Amniotic epithelial cell (primary cell): ENCODE measurements around the gene CDKAL1.
"Not testable (repeated sequence)": the region's sequence is repeated elsewhere in the genome, so short reads cannot be mapped to it uniquely, and the experiment has no call there.

ENCODE experiments used
- DNase-seq: peaks from one replicate; pipeline ENCODE4 v3.0.0-alpha.2; 2010; ENCODE audit warnings: low read depth

CDKAL1 gene

DNA sequence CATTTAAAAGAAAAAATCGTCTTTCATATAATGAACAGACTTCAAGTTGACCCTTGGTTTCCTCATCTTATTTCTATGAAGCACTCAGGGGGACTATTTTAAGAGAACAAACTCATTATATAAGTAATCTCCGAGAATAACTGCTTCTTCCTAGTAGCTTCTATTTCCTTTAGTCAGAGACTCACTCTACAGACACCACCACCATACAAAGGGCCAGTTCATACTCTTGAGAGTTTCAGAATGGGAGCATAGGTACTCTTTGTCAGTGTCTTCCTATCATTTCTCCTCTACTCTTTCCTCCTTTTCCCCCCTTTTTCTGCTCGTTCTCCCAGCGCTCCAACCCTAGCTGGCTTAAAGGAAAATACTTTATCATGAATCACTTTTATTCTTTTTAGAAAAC, 104.9 kb downstream of the CDKAL1 start:
- DNase-seq, result no peak

DNA sequence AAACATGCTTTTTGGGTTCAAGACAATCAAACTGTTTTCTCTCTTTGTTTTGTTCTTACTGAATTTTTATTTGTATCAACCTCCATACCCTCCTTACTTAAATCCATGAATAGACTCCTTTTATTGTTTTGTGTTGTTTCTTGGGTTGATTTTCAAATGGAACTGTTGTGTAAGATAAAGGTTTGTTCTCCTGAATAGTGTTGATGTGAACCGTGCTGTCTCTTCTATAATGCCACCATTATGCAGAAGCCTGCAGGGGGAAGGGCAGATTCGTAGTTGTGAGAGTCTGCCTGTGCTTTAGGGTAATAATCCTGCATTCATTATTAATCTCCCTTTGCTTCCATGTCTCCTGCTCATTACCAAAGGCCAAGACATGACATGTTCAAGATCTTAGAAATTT, 105.9 kb downstream of the CDKAL1 start:
- DNase-seq, result no peak

DNA sequence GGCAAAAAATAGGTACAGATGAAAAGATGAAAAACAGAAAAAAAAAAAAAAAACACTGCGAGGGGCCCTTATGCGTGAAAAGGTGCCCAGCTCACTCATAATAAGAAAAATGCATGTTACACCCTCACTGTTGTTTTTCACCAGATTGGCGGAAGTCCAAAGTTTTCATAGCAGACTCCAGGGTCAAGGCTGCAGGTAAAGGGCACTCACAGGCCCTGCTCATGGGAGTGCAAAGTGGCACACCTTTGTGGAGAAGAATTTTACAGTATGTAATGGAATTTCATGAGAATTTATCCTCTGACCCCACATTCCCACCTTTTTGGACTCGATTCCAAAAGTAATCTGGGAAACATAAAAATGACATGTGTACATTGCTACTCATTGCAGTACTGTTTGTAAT, 108.2 kb downstream of the CDKAL1 start:
- no peak for DNase-seq

DNA sequence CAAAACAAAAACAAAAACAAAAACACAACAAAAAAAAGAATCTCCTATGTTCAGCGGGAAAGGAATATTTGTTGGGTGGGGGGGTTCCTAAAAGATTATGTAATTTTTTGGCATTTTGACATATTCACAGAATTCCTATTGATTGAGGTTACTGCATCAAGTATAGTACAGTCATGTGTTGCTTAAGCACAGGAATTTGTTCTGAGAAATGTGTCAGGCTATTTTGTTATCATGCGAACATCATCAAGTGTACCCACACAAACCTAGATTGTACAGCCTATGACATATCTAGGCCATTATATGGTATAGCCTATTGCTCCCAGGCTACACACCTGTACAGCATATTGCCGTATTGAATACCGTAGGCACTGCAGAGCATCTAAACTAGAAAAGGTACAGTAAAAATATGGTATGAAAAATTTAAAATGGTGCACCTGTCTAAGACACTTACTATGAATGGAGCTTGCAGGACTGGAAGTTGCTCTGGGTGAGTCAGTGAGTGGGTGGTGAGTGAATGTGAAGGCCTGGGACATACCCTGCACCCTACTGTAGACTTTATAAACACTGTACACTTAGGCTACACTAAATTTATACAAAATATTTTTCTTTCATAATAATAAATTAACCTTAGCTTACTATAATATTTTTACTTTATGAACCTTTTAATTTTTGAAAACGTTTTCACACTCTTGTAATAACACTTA, 110.6 kb downstream of the CDKAL1 start:
- peak; percentile 78 for DNase-seq

DNA sequence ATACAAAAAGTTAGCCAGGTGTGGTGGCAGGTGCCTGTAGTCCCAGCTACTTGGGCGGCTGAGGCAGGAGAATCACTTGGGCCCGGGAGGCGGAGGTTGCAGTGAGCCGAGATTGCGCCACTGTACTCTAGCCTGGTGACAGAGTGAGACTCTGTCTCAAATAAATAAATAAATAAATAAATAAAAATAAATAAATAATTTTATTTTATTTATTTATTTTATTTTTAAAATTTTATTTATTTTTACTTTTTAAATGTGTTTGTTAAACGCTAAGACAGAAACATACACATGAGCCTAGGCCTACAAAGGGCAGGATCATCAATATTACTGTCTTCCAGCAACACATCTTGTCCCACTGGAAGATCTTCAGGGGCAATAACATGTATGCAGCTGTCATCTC, 111.3 kb downstream of the CDKAL1 start:
- DNase-seq, result not testable (repeated sequence)

DNA sequence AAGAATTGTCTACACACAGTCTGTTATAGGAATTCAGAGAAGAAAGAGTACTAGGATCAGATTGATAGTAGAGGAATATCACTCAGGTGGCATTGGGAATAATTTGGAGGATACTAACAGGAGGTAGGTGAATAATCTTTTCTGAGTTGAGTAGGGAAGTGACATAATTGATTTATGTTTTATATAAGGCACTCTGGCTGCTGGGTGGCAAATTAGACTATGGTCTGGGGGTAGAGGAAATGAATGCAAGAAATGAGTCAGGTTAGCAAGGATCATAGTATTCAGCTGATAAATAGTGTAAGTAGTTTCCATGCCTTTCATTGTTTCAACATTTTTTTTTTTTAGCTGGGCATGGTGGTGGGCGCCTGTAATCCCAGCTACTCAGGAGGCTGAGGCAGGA, 113.3 kb downstream of the CDKAL1 start:
- DNase-seq, result no peak

DNA sequence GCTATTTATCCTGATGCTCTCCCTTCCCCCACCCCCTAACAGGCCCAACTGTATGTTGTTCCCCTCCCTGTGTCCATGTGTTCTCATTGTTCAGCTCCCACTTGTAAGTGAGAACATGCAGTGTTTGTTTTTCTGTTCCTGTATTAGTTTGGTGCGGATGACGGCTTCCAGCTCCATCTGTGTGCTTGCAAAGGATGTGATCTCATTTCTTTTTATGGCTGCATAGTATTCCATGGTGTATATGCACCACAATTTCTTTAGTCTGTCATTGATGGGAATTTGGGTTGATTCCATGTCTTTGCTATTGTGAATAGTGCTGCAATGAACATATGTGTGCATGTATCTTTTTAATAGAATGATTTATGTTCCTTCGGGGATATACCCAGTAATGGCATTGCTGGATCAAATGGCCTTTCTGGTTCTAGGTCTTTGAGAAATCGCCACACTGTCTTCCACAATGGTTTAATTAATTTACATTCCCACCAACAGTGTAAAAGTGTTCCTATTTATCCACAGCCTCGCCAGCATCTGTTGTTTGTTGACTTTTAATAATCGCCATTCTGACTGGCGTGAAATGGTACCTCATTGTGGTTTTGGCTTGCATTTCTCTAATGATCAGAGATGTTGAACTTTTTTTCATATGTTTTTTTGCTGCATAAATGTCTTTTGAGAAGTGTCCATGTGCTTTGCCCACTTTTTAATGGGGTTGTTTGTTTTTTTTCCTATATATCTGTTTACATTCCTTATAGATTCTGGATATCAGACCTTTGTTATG, 115.6 kb downstream of the CDKAL1 start:
- DNase-seq, result not testable (repeated sequence)

DNA sequence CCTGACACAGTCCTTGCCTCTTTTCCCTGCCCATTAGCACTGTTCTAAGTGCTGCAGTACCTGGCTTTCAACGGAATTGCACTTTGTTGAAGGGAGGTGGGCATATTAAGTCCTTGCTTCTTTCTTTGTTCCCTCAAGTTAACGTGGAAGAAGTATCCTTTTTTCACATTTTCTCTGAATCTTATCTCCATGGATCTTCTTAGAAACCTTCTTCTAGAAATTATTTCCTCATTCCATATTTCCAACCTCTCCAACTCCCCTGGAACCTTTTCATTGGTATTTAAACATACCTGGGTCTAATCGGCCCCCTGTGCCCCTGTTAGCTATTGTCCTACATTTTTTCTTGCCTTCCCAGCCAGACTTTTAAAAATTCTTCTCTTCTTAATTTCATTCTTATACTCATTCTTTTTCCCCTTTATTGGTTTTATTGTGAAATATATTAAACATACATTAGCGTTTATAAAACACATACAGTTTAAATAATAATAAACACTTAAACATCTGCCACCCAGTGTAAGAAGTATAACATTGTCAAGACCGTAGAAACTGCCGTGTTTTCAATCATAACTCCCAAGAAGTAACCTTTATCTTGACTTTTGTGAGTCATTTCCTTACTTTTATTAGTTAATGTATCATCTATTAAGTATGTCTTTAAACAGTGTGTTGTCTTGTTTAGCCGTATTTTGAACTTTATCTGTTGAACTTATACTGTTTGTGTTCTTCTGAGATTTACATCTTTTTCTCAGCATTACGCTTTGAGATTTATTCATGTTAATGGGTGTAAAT, 118.2 kb downstream of the CDKAL1 start:
- DNase-seq, result peak; percentile 76

DNA sequence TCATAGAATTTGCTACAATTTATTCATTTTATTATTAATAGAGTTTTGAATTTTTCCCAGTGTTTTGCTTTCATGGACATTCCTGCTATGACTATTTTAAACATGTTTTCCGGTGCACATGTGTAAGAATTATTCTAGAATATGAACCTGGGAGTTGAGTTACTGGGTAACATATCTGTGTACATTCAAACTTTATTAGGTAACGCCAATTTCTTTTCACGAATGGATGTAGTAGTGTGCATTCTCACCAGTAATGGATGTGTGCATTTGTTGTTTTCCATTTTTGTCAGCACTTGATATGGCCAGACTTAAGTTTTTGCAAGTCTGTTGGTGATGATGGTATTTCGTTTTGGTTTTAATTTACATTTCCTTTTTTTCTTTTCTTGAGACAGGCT, 118.8 kb downstream of the CDKAL1 start:
- no peak for DNase-seq

DNA sequence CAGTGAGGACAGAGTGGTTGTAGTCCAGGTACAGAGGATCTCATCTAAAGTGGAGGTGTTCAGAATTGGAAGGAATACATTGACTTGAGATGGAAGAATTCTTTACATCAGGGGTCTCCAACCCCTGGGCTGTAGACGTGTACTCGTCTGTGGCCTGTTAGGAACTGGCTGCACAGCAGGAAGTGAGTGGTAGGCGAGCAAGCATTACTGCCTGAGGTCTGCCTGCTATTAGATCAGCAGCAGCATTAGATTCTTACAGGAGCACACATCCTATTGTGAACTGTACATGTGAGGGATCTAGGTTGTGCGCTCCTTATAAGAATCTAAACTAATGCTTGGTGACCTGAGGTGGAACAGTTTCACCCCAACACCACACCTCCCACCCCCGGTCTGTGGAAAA, 121.1 kb downstream of the CDKAL1 start:
- no peak for DNase-seq

DNA sequence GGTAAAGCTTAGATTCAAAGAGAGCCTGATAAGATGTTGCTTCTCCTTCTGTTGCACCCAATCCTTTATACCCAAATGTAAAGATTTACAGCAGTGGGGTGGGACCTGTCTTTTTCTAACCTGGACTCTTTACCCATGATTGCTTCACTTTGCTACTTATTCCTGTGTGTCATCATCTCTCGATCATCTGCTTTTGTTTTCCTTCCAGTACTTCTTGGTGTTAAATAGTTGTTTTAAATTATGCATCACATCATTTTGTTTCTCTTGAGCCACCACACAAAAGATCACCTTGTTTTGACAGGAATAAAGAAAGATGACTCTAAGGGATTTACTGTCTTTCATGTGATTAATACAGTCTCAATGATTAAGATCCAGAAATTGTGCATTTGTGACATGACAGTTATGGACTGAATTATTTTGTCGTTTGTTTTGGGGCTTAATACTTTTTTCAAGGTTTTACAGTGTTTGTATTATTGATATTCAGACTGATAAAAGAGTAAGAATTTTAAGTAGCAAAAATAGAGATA, 123.1 kb downstream of the CDKAL1 start:
- DNase-seq, result peak; percentile 7

DNA sequence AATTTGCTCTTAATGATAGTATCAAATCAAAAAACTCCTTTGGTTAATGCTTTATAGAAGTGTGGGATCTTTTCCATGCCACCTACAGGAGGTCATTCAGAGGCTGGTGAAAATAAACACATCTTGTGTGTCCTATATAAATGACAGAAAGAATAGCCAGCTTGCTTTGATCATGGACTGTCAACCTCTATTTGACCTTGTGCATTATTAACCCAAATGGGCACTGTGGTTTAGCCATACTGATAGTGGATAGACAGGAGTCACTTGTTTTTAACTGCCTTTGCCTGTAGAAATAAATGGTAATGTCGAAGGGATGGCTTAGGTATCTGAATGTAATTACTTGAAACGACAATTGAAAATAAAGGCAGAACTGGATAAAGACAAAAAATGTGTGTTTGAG, 123.8 kb downstream of the CDKAL1 start:
- DNase-seq, result no peak

DNA sequence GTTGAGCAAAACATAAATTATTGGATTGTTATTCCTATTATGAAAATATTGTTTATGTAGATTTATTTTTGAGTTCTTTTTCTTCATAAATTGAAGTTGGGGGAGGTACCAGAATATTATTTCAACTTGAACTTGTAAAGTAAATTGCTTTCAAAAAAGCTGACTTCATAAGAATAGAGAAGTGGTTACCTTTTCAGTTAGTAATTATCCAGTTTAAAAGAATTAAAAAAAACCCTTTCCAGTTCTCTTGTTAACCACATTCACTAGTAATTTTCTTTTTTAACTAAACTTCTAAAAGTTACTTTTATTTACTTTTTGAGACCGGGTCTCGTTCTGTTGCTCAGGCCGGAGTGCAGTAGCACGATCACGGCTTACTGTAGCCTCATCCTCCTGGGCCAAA, 124.3 kb downstream of the CDKAL1 start:
- no peak for DNase-seq

DNA sequence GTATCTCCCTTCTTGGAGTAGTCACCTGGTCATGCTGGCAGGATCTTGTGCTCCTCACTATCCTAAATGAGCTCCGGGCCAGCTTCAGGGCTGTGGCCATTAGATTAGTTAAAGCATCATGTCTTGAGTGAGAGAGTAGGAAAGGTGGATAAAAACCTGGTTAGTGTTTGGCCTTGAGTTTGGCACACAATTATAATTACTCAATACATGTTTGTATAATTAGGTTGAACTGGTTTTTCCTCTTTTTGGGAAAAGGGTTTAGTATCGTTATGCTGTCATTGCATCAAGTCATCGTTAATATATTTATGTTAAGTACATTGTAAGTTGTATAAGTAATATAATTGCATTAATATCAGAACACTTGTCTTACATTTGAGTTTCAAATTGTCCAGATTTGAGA, 126.3 kb downstream of the CDKAL1 start:
- DNase-seq, result no peak

DNA sequence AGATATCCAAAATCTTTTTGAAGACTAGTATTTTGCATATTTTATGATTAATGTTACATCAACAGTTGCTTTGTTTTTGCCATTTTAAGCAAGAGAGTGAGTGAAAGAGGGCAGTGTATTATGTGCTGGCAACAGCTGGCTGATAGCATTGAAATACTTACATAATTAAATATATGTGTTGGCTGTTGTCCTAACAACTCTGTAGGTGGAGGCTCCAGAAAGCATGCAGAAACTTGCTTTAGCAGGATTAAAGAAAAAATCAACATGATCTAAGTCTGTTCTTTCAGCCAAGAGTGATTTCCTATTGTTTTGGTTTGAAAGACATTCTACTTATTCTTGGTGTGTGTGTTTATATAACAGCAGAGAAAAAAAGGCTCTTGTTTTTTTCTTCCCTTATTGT, 127.5 kb downstream of the CDKAL1 start:
- peak; percentile 16 for DNase-seq

DNA sequence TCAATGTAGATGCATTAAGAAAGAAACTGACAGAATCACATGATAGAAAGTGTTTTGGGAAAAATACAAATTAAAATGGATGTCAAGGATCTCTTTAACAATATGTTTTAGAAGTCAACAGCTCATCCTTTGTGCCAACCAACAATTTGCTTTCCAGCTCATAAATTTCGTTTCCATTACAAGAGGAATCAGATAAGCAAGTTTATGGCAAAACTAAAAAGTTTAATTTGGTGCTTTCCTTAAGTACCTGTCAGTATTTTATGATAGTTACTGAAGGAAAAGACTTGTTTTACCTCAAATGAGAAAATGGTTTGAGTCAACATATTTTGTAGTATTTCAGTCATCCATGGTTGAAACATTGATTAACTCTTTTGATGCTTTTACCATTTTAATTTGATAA, 130.0 kb downstream of the CDKAL1 start:
- no peak for DNase-seq

DNA sequence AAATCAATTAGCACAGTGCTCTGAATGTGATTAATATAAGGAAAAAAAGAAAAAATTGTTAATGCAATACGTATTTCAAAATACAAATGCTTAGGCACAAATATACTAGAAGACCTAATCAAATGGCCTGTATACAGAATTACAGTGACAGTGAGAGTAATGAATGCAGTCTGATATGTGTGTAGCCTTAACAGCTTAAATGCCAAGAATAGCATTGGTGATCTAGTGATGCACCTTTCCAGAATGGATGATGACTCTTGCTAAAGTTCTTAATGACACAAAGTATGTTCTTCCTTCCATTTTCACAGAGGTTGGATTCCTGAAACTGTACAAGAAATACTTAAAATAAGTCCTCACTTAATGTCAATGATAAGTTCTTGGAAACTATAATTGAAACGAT, 131.0 kb downstream of the CDKAL1 start:
- DNase-seq, result no peak

DNA sequence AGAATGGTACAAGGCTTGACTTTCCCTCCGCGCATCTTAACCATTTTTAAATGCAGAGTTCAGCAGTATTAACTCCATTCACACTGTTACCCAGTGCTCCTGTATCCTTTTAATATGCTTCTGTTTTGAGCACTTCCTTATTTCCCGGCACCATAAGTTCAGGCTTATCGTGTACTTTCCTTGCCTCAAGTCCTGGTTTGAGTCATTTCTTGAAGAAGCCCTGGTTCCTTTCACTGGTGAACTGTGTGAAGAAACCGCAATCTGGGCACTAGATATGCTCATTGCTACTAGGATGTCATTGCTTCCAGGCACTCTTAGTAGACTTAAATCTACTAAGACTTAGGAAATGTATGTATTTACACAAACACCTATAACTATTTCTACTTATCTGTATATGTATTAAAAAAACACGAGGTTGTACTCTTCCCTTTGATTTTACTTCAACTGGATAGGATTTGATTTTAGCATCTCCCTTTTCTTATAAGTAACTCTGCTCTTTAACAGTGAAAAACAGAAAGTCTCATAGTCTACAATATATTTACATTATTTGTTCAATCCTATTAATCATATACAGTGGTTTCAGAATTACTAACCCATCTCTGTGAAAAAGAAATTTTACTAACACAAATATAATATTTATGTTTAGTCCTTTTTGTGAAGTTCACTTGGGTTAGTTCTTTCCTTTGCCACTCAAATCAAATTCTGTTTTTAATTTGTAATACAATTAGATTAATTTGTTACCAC, 135.5 kb downstream of the CDKAL1 start:
- DNase-seq, result peak; percentile 93

DNA sequence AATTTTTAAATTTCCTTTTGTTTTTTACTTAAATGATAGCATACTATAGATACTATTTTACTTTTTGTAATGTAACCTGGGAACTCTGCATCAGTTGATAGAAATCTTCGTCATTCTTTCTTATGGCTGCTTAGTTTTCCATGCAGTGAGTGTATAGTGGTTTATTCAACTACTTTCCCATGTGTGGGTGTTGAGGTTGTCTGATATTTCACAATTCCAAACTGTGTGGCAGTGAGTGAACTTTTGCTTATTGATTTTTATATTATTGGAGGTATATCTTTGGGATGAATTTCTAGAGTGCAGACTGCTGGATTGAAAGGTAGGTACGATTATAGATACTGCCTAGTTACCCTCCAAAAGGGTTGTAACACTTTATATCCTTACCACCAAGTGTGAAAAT, 136.5 kb downstream of the CDKAL1 start:
- no peak for DNase-seq

DNA sequence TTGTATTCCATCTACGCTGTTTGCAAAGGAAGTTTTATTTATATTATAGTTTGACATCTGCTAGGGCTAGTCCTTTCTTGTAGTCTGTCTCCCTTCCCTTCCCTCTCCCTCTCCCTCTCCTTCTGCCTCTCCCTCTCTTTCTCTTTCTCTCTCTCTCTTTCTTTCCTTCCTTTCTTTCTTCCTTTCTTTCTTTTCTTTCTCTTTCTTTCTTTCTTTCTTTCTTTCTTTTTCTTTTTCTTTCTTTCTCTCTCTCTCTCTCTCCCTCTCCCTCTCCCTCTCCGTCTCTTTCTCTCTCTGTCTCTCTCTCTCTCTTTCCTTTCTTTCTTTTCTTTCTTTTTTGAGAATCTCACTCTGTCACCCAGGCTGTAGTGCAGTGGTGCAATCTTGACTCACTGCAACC, 137.8 kb downstream of the CDKAL1 start:
- no peak for DNase-seq

DNA sequence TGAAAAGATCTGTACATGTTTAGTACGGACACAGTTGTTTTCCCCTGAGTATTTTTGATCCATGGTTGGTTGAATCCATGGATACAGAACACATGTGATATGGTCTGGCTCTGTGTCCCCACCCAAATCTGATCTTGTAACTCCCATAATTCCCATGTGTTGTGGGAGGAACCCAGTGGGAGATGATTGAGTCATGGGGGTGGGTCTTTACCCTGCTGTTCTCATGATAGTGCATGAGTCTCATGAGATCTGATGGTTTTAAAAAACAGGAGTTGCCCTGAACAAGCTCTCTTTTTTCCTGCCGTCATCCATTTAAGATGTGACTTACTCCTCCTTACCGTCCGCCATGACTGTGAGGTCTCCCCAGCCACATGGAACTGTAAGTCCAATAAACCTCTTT, 139.2 kb downstream of the CDKAL1 start:
- DNase-seq, result no peak

DNA sequence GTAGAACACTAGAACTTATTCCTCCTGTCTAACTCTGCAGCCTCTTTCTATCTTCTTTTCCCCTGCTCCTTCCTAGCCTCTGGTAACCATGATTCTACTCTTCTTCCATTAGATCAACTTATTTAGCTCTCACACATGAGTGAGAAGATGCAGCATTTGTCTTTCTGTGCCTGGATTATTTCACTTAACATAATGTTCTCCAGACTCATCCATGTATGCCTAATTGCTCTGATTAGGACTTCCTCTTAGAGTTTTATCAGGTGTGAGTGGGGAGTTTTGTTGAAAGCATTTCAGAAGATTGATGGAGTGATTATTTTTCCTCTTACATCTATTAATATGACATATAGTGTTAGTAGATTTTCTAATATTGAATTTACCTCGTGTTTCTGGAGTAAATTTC, 140.4 kb downstream of the CDKAL1 start:
- no peak for DNase-seq
